Lower leg skin (tissue), 4 donors: ENCODE measurements around the gene TMEFF1. TPM values are rescaled to one million over a fixed set of nuclear protein-coding genes. Genes with fewer than 3 reads are reported as not detected.

Experiments used
- DNase-seq, 2 donors: peaks; one replicate each; pipeline ENCODE4 v3.0.0-alpha.2; 2019; ENCODE audit warnings: low spot score in 2 of 2
- H3K4me3 ChIP-seq: fragments of 200-600 bp; sonication (generic); 2 replicates; pipeline ENCODE4 v1.5.1; 2017; ENCODE audit warnings: mild to moderate bottlenecking, low read depth; ENCODE audit not compliant: poor library complexity, severe bottlenecking
- CTCF ChIP-seq, 3 donors: fragments of 450-650 bp; IDR thresholded peaks; one replicate each; pipeline ENCODE4 v1.5.1; 2016; ENCODE audit warnings: antibody characterized with exemption in 3 of 3, mild to moderate bottlenecking in 3 of 3, moderate library complexity in 2 of 3
- POLR2A ChIP-seq, 2 donors: fragments of 450-650 bp; IDR thresholded peaks; one replicate each; pipeline ENCODE4 v1.6.1; 2016 to 2017; ENCODE audit warnings: antibody characterized with exemption in 2 of 2, mild to moderate bottlenecking in 1 of 2, moderate library complexity in 1 of 2
- WGBS, 2 donors: methylation state at CpG; one replicate each; pipeline ENCODE4 v1.1.5; 2018; 5-methylcytosine and 5-hydroxymethylcytosine counted together
- intact Hi-C: fragments of 100-400 bp; cut with DNase I; formaldehyde crosslinking; loops from one replicate; pipeline ENCODE4 v1.15.0; 2023; ENCODE audit warnings: low total_unique reads
- total RNA-seq, 4 donors: library from RNA; depleted of rRNA; stranded (reverse); fragments of >200 nt; gene quantifications; one replicate each; pipeline ENCODE4 v1.1.0, GENCODE V29; 2016

Gene TMEFF1
- total RNA-seq, 4 donors from 2014 or later, result not detected

GRCh38 chr9:100466171-100466828, 6.6 kb upstream of the TMEFF1 start:
- no peak overlapping the region for H3K4me3 ChIP-seq
- TF ChIP-seq CTCF (IDR thresholded peaks at IDR 0.05) (no peak), POLR2A (IDR thresholded peaks at IDR 0.05) (no peak)
- WGBS, 2 donors, result 100% methylated on average over 2 of the region's 2 CpGs
- DNase-seq, result no peak
- intact Hi-C loops, result no loop called here

DNA sequence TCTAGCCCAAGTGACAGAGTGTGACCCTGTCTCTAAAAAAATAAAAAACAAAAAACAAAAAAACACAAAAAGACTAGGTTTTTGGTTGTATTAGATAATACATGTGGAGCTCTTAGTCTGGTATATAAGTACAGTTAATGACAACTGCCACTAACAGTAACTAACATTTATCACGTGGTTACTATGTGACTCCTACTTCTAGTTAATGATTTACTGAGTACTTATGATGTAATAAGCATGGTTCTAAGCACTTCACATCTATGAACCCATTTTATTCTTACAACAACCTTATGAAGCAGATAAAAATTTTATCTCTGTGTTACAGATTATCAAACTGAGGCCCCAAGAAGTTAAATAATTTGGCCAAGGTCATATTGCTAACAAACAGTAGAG, 6.1 kb upstream of the TMEFF1 start:
- TF ChIP-seq CTCF (IDR thresholded peaks at IDR 0.05), result no peak
- TF ChIP-seq POLR2A (IDR thresholded peaks at IDR 0.05), result no peak
- WGBS, 2 donors, result 85 to 89% methylated on average over 1 of the region's 1 CpG
- no peak for DNase-seq
- intact Hi-C loops, result no loop called here
- H3K4me3 ChIP-seq, result no peak overlapping the region

- intact Hi-C loops, result no loop called here
- DNase-seq, result no peak
- 82 to 96% methylated on average over 6 of the region's 6 CpGs for WGBS, 2 donors
- H3K4me3 ChIP-seq, result no peak overlapping the region
- no peak for TF ChIP-seq POLR2A (IDR thresholded peaks at IDR 0.05)
- TF ChIP-seq CTCF (IDR thresholded peaks at IDR 0.05), result no peak
These were observed 4.9 kb upstream of the TMEFF1 start for GRCh38 chr9:100468041-100468440.

GRCh38 chr9:100472268-100472667, 681 bp upstream of the TMEFF1 start:
- no peak overlapping the region for H3K4me3 ChIP-seq
- no peak for DNase-seq
- intact Hi-C loops, result no loop called here
- WGBS, 2 donors, result 58 to 83% methylated on average over 3 of the region's 3 CpGs
- TF ChIP-seq POLR2A (IDR thresholded peaks at IDR 0.05) (no peak), CTCF (IDR thresholded peaks at IDR 0.05) (no peak)

DNA sequence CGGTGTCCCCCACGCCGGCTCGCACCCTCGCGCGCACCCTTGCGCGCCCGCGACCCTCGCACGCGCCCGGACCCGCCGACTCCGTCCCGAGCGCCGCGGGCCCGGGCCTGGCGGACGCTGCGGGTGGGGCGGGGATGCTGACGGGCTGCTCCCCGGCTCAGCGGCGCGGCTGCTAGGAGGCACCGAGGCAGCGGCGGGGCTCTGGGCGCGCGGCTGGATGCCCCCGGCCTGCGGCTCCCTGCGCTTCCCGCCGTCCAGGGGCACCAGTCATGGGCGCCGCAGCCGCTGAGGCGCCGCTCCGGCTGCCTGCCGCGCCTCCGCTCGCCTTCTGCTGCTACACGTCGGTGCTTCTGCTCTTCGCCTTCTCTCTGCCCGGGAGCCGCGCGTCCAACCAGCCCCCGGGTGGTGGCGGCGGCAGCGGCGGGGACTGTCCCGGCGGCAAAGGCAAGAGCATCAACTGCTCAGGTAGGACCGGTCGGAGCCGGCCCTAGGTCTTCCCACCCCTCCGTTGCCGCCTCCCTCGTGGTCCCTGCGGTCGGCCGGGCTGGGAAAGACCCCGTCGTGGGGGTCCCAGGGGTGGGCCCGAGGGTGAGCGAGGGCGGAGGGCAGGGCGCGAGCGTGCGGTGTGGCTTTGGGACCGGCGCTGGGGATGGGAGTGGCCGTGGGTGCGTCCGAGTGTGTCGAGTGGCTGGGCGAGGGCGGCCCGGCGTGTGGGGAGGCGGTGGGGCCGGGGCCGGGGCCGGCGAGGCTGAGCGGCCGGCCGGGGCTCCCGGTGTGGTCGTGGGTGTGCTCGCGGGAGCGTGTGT, 530 bp downstream of the TMEFF1 start:
- 0 to 1% methylated on average over 39 to 58 of the region's 108 CpGs for WGBS, 2 donors
- H3K4me3 ChIP-seq, result peak overlapping the region; percentile 10
- intact Hi-C loops, result no loop called here
- DNase-seq, result no peak
- TF ChIP-seq POLR2A (IDR thresholded peaks at IDR 0.05) (no peak), CTCF (IDR thresholded peaks at IDR 0.05) (no peak)
